NCI-H446 treated with DMSO at 0.1 percent for 48 hours (cell line): ENCODE results near the gene SLC25A22.

Experiments used
- DNase-seq: peaks from one replicate; lab custom pipeline; 2025; lab: John Stamatoyannopoulos, UW

Gene SLC25A22

DNA sequence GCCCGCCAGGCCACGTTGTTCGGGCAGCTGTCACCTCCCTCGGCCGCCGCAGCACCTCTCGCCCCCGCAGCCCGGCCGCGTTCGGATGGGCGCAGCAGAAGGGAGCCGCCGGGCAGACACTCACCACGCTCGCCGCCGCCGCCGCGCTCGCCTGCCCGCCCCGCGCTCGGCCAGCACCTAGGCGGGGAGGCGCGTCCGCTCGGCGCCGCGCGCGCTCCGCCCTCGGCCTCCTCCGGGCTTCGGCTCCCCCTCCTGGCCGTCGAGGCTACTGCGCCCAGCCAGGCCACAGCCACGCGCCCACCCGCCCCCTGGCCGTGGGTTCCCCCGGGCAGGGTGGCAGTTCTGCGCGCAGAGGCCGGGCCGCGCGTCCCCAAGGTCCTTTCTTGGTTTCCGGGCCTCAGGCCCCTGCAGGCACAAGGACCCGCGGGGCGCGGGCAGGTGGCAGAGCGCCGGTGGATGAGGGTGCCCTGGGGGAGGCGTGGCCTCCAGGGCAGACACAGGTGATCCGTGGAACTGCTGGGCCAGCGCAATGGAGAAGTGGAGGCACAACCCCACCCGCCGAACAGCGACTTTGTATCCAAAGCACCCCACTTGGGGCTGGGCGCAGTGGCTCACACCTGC, at the start of gene SLC25A22:
SLC25A22 (minus strand) TSS at position 189 of the 621 bp plus-strand sequence. CDS start 3,275 bp downstream, outside the sequence.
- DNase-seq: peak; percentile 51

DNA sequence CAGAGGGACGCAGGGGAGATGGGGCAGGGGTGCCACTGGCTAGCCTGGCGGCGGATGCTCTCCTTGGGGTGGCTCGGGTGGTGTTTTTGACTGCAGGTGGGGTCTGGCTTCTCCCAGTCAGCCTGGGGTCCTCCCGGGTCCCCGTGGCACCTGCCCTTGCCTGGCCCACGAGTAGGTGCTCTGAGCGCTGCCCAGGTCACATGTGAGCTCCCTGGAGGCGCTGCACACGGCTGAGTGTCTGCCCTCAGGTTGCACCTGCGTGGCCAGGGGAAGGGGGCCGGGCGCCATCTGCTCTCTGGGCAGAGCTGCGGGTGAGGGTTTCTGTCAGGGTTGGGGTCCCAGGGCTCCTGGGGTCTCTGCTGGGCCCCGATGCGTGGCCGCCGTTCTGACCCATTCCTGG, 49.8 kb upstream of the SLC25A22 start:
- no peak for DNase-seq

DNA sequence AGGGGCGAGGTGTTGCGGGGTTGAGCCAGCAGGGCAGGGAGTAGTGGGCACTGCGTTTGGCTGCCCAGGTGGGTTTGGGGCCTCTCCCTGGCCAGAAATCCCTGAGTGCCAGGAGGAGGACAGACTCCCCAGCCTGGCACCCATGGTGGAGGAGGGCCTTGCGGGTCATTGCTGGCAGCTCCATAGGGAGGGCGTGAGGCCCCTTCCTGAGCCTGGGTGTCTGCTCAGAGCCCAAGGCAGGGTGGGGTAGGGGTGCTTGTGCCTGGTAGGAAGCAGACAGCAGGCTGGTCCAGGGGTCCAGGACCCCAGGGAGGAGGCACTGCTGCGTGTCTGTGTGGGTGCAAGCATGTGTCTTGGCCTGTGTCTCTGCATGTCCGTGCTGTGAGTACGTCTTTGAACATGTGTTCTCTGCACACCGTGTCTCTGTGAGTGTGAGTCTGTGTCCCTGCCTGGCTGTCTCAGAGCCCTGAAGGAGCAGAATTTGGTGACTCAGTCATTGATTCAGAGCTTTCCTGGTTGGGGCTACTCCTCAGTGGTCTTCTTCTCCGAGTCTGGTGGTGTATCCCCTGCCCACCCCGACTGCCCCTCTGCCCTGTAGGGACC, 48.5 kb upstream of the SLC25A22 start:
- DNase-seq: no peak

DNA sequence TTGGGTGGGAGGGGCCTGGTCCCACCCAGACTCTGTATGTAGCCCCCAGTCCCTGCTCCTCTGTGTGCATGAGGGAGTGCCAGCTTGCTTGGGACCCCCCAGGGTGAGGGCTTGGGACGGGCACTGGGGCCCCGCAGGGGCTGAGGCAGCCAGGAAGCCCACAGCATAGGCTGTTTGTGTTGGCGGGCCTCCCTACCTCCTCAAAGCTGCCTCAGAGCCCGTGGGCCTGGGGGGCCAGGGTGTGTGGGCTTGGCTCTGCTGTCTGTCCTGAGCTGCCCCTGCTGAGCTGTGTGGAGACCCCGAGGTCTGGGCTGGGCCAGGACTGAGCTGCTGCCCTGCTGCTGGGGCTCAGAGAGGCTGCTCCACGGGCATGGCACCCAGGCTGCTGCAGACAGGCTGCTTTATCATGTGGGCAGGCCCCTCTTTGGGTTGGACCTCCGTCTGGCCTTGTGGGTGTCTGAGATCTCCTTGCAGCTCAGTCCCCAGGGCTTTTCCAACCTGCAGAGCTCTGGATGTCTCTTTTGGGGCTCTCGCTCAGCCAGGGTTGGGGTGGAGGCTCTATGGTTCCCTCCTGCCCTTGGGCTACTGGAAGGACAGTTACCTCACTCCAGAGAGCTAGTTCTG, 47.9 kb upstream of the SLC25A22 start:
- DNase-seq: no peak

DNA sequence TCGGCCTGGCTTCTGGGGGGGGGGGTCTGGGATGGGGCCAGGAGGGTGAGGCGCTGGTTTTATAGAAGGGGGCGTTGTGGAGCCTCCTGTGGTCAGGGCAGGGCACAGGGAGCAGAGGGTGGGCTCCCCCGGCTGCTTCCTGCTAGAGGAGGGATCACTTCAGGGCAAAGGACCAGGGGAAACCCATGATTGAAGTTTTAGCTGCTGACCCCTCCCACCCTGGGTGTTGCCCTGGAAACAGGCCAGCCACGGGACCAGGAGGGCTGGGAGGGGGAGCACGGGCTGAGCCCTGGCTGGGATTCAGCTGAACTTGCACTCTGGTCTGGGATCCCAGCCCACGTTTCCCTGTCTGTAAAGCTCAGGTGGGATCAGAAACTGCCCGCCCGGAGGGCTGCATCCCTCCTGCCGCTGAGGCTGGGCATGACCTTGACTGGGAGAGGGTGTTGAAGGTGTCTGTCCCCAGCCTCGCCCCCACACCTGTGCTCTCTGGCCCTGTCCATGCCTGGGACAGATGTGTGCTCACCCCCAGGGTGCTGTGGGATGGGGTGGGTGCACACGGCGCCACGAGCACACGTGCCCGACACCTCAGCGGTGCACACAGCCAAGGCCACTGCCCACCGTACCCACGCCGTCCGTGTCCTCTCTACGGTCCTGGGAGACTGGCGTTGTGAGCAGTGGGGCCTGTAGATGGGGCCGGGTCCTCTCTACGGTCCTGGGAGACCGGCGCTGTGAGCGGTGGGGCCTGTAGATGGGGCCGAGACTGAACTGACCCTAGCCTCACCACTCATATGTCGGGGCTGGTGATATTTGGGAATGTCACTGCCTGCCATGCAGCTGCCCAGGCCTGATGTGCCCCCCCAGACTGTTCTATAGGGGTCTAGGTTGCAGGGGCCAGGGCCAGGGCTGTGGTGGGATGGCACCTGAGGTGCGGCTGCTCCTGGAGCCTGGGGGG, 46.9 kb upstream of the SLC25A22 start:
- peak; percentile 58 for DNase-seq

DNA sequence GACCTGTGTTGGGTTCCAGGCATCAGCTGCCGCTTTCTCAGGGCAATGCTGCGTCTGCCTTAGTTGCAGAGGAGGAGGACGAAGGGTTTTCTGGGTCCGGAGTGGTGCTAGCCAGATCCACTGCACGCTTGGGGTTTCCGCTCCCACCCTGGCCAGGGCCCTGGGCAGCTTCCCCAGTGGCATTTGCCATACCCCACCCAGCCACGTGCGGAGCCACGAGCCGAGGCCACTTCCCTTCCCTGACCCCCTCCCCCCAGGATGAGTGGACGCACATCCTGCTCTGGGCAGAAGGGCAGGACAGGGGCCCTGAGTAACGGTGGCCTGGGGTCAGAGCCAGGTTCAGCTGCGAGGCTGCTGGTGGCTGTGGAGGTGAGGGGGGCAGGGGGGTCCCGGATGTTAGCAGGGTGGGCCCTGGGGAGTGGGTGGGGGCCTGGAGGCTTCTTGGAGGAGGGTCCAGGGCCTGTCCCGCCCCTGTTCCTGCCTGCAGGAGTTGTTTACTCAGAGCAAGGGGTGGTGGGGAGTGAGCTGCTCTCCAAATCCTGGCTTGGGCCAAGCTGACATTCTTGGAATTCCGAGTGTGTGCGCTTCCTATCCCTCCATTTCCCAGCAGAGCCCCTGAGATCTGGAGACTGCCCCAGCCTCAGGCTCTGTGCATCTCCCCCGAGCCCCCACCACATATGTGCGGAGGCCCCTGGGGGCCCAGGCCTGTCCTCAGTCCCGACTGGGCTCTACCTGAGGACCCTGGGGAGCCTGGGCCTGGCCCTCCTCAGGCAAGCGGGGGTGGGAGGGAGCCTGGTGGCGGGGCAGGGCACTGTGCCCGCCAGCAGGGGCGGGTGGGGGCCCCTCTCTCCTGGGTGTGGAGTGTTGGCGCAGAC, 46.0 kb upstream of the SLC25A22 start:
- DNase-seq: peak; percentile 52

DNA sequence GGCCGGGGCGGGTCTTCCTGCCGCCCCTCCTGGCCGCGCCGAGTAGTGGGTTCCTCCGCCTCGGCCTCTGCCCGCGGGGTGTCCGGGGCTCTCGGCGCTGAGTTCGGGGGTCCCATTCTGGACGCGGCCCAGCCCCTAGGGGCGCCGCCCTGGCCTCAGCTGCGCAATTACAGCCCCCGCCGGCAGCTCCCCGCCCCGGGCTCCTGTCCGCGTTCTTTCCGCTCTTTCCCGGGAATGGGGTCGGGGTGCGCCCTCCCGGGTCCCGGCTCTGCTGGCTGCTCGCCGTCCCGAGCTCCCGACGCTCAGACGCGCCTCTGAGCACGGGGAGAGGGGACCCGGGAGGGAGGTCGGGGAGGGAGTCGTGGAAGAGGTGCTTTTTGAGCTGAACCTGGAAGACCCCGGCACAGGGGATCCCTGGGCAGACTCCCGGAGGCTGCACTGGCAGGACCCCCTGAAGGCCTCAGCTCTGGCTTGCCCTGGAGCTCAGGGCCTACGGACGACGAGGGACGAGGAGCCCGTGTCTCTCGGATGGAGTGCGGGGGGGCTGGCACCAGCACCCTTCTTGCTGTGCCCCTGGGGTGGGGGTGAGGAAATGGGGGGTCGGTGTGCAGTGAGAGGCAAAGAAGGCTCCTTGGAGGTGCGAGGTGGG, 45.1 kb upstream of the SLC25A22 start:
- DNase-seq: no peak

DNA sequence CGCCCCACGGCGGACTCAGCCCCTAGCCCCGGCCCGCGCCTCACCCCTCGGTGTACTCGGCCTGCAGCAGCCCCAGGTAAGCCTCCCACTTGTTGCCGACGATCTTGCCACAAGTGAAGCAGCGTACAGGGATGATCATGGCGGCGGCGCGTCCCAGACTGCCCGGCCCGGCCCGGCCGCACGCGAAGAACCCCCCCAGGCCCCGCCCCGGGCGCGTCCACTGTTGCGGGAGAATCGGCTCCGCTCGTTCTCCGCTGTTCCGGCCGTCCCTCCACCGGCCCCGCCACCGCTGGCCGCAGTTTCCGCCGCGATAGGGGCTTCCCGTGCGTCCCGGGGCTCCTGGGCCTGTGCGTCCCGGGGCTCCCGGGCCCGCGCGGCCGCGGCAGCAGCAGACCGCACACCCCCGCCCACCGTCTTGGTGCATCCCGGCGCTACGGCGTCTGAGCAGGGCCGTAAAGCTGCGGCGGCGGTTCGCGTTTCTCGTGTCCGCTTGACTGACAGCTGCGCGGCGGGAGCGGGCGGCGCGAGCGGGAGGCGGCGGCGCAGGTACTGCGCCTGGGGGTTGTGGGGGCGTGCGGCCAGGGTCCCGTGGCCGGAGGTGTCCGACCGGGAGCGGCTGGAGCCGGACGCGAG, 44.4 kb upstream of the SLC25A22 start, which contains the start of the genes POLR2L and TSPAN4:
POLR2L (minus strand) TSS at position 160 of the 633 bp plus-strand sequence; CDS start at position 139, 21 bp downstream.
TSPAN4 (plus strand) TSS at position 483 of the 633 bp plus-strand sequence. CDS start 7,453 bp downstream, outside the sequence.
- peak; percentile 69 for DNase-seq

DNA sequence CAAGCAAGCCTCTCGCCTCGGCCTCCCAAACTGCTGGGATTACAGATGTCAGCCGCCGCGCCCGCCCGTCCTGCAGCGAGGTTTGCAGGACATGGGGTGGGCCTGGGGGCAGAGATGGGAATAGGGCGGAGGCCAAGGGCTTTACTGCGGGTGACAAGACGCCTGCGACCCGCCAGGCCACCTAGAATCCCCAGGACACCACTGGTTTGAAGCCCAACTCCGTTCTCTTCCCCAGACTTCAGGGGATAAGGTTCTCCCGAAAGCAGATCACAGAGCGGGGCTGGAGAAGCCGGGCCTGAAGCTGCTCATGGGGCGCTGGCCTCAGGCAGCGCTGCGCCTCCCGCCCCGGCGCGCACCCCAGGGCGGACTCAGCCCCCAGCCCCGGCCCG, 43.9 kb upstream of the SLC25A22 start:
- DNase-seq: no peak

DNA sequence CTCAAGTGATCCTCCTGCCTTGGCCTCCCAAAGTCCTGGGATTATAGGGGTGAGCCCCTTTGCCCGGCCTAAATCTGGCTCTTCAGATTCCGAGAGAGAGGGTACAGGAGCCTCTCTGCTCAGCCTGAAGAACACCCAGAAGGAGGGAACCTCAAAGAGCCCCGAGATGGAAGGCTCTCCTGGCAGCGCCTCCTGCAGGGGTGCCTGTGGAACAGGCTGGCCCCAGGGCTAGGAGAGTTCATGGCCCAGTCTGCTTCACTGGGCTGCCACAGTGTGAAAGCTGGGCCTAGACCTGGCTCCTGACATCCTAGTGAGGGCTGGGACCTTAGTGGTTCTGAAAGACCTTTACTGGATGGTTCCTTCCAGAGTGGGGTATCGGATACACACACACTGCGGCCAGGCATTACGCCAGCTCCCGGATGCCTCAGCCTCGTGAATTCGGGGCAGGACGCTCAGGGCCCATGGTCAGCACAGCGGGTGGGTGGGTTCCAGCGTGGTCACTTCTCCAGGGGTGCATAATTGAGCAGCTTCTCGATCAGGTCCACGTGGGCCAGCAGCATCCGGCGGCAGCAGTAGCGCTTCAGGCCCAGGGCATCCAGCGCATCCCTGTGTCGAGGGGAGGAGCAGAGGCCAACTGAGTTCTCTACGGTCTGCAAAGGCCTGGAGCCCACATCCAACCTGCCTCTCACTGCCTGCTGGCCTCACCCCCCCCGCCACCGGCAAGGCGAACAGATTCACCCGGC, 42.0 kb upstream of the SLC25A22 start:
- DNase-seq: no peak

DNA sequence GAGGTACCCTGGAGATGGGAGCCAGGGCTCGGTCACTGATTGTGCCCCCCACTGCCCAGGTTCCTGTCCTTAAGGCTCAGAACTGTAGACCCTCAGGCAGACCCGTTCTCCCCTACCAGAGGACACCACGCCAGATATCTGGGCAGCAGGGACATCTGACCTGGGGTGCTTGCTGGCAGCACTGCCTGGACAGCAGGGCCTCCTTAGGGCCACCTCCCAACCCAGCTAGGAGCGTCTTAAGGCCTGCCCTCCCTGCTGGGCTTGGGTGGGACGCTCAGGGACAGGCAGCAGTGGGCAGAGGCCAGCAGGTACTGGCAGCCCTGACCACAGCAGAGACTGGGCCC, 41.2 kb upstream of the SLC25A22 start:
- no peak for DNase-seq

DNA sequence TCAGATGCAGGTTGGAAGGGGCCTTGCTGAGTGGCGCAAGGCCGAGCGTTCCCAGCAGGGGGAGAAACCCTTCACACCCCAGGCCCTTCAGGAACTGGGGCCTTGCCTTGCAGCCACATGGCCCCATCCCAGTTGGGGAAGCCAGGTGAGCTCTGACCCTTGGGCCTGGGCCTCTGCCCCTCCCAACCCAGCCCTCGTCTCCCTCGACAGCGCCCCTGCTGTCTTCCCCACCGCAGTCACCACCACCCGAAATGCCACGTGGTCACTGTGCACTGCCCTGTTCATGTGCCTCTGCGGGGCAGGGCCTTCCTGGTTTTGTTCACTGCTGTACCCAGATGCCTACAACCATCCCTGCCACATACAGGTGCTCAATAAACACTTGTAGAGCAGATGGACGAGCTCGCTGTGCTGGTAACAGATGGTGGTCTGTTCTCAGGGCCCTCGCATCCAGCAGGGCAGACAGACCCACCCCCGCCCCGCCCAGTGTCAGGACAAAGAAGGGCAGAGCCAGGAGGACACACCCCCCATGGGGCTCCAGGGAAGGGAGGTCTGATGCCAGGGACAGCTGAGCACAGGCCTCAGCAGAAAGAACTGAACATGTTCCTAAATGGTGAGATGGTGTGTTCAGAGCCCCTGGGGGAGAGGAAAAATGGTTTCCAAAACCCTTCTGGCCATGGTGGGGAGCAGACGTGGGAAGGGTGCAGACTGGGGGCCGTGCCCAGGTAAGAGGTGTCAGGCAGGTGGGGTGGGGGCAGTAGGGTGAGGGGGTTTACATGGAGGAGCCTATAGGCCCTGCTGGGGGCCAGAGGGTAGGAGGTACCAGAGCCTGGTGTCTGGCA, 40.6 kb upstream of the SLC25A22 start:
- DNase-seq: no peak

DNA sequence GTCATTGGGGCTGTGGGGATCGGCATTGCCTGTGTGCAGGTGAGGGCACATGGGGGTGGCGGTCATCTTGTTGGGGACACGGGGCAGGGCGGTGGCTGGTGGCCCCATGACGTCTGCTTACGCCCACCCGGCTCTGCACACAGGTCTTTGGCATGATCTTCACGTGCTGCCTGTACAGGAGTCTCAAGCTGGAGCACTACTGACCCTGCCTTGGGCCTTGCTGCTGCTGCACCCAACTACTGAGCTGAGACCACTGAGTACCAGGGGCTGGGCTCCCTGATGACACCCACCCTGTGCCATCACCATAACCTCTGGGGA, 39.9 kb upstream of the SLC25A22 start:
- DNase-seq: no peak

DNA sequence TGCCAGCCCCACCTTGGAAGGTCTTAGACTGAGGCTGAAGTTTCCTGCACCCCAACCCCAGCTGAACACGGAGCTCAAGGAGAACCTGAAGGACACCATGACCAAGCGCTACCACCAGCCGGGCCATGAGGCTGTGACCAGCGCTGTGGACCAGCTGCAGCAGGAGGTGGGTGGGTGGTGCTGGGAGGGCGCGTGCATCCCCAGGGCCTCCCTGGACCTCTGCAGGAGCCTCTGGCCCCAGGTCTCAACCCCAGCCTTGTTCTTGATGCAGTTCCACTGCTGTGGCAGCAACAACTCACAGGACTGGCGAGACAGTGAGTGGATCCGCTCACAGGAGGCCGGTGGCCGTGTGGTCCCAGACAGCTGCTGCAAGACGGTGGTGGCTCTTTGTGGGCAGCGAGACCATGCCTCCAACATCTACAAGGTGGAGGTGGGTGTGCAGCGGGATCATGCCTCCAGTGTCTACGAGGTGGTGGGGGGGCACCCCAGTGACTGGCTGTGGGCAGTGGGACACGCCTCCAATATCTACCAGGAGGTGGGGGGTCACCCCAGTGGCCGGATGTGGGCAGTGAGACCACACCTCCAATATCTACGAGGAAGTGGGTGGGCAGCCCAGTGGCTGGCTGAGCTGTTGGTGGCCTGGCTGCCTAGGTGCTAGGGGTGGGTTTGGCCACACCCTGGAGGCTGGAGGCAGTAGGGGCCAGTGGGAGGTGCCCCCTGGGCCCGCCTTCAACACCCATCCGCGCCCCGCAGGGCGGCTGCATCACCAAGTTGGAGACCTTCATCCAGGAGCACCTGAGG, 39.3 kb upstream of the SLC25A22 start:
- no peak for DNase-seq

DNA sequence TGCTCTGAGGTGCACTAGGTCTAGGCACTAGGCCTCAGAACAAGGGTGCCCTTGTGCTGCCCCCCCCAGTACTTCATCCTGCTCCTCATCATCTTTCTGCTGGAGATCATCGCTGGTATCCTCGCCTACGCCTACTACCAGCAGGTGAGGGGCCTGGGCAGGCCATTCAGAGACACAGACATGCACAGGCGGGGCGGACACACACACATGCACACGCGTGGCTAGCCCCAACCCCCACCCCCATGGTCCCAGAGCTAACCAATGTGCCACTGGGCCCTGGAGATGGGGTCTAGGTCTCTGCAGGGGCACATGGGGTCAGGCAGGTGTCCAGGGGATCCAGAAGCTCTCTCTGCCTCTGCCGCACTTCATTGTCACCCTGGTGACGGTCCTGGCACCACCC, 38.6 kb upstream of the SLC25A22 start:
- DNase-seq: no peak

DNA sequence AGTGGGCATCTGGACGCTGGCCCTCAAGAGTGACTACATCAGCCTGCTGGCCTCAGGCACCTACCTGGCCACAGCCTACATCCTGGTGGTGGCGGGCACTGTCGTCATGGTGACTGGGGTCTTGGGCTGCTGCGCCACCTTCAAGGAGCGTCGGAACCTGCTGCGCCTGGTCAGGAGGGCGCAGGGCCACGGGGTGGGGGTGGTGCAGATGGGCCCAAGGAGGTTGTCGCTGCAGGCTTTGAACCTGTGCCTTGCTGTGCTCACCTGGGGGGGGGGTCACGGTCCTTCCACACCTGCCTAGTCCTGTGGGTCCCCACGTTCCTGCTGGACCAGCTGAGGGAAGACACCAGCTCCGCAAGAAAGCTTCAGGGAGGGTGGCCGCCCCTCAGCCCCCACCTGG, 38.2 kb upstream of the SLC25A22 start:
- no peak for DNase-seq

DNA sequence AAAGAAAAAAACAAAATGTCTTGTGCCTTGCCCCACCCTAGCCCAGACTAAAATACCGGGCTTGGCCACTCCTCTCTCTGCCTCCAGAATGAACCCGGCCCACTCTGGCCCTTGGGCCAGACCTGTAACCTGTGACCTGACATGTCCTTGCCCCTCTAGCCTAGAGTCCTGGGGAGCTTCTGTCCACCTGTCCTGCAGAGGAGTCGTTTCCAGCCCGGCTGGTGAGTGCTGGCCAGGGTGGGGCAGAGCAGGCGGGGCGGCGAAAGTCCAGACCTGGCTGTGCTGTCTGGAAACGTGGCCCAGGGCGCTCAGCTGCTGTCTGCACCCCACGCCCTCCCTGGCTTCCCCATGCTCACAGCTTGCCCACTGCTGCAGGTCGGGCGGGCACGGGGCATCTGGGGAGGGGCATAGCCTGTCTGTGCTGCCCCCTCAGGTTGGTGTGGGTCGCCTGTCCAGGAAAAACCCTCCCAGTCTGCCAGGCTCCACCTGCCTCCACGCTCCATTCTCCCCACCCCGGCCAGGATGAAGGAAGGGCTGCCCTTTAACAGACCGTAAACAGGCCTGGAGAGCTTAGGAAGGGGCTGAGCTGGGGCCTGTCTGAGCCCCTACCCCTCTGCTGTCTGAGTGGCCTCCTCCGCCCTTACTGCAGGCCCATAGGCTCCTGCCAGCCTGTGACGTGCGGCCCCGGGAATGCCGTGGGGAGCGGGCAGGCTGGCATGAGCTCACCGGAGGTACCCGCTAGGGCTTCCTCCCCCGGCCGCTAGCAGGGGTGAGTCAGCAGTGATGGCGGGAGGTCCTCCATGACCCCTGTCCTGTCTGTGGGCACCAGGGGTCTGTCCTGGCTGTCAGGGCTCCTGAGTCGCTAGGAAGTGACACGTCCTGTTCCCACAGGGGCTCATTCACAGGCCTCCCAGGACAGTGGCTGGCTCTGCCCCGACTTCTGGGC, 36.6 kb upstream of the SLC25A22 start:
- no peak for DNase-seq
